Hepatocyte (in vitro differentiated cells): ENCODE data around the gene SLC4A11.
A peak's percentile ranks its signal among the peaks of the same experiment; 100 is the strongest.

Experiments
- EZH2phosphoT487 ChIP-seq: fragments of 200-600 bp; sonication (generic); IDR thresholded peaks from one replicate; pipeline ENCODE4 v1.6.1; 2018; ENCODE audit warnings: antibody characterized with exemption, mild to moderate bottlenecking, low read depth, moderate library complexity; ENCODE audit not compliant: unreplicated experiment, severe bottlenecking
- TF ChIP-seq, protein P1 (sequence below): fragments of 200-600 bp; sonication (generic); IDR thresholded peaks from 2 replicates; pipeline ENCODE4 v1.5.1; 2016; ENCODE audit warnings: antibody characterized with exemption, mild to moderate bottlenecking; ENCODE audit not compliant: poor library complexity

DNA sequence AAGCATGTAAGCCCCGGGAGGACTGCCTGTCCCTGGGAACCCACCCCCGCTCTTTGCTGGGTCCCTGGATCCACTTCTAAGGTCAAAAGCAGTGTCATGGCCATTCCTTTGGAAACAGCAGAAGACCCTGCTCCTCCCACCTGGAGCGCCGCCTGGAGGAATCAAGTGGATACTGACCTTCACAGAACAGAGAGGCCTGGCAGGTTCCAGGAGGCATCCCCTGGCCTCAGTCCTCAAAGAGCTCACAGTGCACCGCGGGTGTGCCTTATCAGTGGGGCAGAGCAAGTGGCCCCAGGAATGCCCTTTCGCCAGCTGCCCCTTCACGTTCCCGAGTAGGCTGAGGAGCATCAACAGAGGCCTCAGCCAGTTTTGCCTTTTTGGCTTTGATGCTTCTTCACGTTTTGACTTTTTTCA lies 11.1 kb upstream of the SLC4A11 start:
- TF ChIP-seq, protein P1, sequence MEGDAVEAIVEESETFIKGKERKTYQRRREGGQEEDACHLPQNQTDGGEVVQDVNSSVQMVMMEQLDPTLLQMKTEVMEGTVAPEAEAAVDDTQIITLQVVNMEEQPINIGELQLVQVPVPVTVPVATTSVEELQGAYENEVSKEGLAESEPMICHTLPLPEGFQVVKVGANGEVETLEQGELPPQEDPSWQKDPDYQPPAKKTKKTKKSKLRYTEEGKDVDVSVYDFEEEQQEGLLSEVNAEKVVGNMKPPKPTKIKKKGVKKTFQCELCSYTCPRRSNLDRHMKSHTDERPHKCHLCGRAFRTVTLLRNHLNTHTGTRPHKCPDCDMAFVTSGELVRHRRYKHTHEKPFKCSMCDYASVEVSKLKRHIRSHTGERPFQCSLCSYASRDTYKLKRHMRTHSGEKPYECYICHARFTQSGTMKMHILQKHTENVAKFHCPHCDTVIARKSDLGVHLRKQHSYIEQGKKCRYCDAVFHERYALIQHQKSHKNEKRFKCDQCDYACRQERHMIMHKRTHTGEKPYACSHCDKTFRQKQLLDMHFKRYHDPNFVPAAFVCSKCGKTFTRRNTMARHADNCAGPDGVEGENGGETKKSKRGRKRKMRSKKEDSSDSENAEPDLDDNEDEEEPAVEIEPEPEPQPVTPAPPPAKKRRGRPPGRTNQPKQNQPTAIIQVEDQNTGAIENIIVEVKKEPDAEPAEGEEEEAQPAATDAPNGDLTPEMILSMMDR = peak; percentile 35
- no peak for TF ChIP-seq EZH2phosphoT487
